ENCODE measurements around the gene ERBB4.
"Not testable (repeated sequence)": the region's sequence is repeated elsewhere in the genome, so short reads cannot be mapped to it uniquely, and the experiment has no call there.

Gene ERBB4

DNA sequence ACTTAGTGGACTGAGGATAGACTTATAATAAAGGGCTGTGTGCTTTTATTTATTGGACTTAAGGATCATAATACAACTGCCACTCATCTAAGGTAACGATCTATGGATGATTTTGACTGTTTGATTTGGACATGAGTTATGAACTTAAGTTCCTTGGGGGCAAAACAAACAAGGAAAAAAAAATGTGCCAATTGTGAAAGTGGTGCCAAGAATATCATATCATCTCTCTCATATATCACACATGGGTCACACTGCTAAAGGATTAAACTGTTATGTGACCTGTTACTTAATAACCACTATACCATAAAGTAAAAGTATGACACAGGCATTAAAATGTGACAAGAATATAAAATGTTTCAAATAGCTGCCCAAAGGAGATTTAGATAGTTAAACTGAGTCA is 886.3 kb downstream of the ERBB4 start:
- no peak for DNase-seq (ENCODE audit: low read depth in 4 of 4, low spot score in 1 of 4)

DNA sequence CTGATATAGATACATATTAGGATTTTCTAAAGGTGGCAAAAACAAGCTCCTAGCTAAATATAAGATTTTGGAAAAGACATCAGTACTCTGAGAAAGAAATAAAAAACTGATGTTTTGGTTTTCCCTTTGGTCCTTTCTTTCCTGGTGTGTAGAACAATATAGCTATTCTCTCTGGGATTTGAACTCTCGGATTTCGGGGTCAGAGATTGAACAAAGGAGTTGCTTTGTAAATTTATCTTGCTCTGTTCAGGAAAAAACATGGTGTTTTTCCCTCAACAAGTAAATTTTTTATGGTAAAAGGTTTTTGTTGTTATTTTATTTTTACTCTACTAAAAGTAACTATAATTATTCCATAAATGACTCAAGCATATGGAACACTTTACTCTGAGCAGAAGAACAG is 889.3 kb downstream of the ERBB4 start:
- no peak for DNase-seq (ENCODE audit: low read depth in 4 of 4, low spot score in 1 of 4)

DNA sequence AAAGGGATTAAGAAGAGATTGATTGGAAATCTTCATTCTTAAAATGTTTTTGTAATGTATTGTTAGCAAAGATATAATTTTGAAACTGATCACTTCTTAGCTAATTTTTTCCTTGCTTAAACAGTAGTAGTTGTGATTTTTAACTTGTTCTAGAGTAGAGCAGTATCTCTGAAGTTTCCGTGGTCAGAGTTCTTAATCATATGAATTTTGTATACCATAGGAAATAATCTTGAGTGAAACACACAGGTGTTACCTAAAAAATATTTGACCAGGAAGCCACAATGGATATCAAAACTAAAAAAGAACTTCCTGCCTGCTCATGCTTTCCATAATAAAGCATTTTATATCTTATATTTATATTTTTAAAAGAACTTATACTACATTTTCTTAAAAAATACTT is 907.1 kb downstream of the ERBB4 start:
- DNase-seq (ENCODE audit: low read depth in 4 of 4, low spot score in 1 of 4) = no peak

DNA sequence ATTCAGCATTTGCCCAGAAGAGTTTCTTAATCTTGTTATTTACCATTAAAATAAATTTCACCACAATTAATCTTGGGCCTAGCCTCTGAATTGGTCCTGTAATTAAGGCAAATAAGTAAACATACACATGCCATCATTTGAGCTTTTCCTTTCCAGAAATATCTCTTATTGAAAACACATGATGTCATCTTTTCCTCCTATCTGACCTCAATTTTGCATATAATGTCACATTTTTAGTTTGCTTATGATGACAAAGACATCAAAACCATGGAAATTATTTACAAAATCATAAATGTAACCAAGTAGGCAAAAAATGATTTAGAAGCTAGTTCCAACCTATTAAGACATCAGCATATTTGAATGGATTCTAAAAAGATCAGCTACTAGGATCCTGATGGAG is 915.5 kb downstream of the ERBB4 start:
- DNase-seq (ENCODE audit: low read depth in 4 of 4, low spot score in 1 of 4) = no peak

DNA sequence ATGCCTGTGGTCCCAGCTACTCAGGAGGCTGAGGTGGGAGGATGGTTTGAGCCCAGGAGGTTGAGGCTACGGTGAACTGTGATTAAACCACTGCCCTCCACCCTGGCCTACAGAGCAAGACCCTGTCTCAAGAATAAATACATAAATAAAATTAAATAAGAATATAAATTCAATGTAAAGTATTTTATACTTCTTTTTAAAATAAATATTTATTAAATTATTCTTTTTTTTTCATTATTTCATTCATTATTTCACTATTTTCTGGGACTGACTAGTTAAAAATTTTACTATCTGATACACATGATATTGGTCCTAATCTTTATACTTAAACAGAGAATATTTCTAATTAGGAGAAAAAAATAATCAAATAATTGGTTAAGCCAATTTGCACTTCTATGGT is 917.6 kb downstream of the ERBB4 start:
- no peak for DNase-seq (ENCODE audit: low read depth in 4 of 4, low spot score in 1 of 4)

DNA sequence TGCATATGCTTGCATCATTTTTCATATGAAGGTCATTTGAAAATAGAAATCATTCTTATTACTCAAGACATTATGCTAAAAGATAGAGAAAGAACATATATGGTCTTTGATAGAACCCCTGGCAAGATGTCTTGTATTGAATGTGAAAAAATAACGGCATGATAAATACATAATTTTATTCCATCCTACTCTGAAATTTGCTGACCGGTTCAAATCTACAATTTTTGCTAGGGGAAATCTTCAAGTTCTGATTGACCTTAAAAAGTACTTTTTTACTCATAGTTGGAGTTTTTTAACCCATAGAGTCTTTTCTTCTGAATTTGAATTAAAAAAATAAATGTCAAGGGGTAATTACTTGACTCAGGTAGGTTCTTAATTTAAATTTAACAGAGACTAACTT is 920.8 kb downstream of the ERBB4 start:
- DNase-seq (ENCODE audit: low read depth in 4 of 4, low spot score in 1 of 4) = no peak

DNA sequence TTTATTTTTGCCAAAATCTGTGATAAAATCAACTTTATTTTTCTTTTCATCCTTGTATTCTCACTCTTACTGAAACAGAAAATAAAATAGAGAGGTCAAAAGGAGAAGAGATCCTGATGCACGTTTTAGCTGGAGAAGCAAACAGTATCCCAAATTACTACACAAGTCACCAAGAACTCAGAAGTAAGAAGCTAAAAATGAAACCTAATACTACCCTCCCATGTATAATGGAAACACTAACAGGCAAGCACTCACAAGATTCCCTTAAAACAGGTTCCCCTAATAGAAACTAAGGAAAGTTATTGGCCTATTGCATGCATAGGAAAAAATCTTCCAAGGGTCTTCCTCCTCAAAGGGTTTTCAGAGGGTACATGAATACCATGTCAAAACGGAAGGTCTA is 927.0 kb downstream of the ERBB4 start:
- DNase-seq (ENCODE audit: low read depth in 4 of 4, low spot score in 1 of 4) = no peak

DNA sequence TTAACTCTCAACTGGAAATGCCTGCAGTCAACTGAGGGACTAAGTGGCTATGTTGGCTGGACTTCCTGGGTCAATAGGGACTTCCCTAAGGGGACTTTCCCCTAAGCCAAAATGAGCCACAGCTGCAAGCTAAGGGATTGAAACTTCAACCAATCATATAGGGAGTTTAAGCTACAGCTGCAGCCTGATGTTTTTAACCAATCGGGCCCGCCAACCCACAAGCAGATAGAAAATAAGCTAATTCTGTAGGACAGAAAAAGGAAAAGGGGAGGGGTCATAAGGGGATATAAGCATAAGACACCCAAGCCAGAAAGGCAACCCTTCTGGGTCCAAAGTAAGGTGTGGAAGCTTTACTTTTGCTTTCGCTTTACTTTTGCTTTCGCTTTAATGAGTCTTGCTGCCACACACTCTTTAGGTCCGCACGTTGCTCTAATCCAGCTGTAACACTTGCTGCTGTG is 927.5 kb downstream of the ERBB4 start:
- DNase-seq (ENCODE audit: low read depth in 4 of 4, low spot score in 1 of 4) = no peak

DNA sequence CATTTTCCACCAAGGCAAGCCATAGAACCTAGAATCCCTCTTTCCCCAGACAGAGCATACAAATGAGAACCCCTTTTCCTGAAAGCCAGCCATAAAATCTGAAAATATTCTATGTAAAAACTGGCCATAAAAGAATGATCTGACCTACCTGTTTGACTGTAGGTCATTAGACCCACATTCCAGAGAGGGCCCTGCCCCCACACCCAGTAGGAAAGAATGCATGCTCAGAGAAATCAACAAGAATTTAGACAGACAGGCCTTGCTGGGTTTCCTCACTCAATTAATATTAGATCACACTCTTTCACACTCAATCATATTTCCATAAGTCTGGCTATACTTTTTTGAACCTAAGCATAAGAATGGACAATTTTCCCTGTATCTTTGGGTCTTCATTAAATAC is 929.5 kb downstream of the ERBB4 start:
- DNase-seq (ENCODE audit: low read depth in 4 of 4, low spot score in 1 of 4) = no peak

DNA sequence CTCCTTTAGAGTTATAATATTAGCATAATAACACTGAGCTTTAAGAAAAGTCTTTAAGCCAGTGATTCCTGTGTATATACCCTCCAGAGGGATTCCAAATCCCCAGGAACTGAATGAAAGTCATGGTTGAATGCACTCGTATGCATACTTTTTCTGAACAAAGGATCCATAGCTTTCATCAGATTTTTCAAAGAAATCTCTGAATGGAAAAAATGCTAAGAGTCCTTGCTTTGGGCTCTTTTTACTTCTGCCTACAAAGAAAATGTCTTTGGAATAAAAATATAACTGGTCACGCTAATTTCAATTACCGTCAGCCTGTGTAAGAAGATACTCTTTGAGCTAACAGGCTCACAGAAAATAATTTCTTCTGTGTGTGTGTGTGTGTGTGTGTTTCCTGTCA is 939.5 kb downstream of the ERBB4 start:
- DNase-seq (ENCODE audit: low read depth in 4 of 4, low spot score in 1 of 4) = no peak

DNA sequence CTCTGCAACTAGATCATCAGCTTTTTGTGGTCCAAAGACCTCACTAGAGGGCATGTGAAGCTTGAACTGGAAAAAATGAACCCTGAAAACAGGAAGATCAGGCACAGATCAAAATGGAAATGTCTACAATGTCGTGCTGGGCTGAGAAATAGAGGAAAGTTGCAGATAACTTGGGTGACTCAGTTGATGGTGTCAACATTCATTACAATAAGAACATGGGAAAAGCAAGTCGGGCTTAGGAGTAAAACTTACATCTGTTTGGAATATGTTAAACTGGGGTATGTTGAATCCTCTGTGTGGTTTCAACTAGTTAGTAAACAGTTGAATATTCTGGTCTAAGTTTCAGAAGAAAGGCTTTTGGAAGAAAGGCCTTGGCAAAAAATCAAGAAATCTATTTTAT is 940.4 kb downstream of the ERBB4 start:
- DNase-seq (ENCODE audit: low read depth in 4 of 4, low spot score in 1 of 4) = no peak

DNA sequence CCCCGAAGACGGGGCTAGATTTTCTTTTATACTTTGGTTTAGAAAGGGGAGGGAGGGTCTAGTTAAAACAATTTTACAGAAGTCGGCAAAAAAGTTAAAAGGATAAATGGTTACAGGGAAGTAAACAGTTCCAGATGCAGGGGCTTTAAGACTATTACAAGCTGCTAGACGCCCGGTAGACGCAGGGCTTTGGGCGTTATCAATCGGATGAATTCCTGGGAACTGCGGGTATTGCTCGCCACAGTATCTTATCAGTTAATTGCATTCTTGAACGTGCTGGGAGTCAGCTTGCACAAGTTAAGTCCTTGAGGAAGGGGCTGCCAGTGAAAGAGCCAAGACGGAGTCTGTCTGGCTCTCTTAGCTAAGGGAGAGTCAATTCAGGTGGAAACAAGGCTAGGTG is 946.6 kb downstream of the ERBB4 start:
- not testable (repeated sequence) for DNase-seq (ENCODE audit: low read depth in 4 of 4, low spot score in 1 of 4)

DNA sequence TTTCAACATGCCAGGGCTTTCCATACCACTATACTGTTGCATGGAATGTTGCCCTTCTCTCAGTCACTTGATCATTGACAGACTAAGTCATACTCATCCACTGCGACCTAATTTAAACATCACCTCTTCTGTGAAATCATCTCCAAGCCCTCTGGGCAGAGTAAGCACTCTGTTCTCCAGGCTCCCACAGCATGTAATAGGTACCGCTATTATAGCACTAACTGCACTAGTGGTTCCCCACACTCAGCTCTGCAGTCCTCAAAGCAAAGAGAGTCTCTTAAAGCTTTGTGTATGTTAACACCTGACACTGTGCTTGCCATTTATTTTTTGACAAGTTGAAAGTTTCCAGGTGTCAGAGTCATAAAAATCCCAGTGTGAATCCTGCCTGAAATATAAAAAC is 947.2 kb downstream of the ERBB4 start:
- DNase-seq (ENCODE audit: low read depth in 4 of 4, low spot score in 1 of 4) = no peak

DNA sequence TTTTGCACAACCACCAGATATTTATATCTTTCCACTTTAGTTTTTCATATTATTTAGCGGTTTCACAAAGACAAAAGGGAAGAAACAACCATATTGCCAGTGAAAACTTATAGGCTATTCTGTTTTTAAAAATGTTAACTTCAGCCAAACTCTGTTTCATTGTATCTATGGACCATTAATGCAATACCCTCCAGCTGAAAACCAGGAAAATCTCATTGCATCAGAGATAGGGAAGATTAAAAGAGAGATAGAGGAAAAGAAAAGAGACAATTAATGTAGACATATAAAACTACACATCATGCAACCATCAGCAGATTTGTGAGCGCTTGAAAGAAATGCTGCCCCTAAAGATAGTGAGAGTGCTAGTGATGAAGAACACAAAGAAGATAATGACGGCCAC is 970.2 kb downstream of the ERBB4 start:
- no peak for DNase-seq (ENCODE audit: low read depth in 4 of 4, low spot score in 1 of 4)

DNA sequence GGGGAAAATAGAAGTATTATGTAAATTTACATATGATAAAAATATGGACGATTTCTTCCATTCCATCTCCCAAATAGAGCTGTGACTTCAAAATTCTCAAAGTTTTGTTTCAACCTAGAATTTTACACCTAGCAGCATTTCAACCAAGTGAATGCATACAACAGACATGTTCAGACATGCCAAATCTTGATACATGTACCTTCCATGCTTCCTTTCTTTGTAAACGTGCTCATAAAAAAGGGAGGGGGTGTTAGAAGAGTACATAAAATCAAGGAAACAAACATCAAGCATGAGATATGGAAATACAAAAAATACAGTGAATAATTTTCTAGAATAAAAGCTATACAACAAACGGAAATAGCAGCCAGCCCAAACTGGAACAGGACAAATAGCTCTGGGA is 974.2 kb downstream of the ERBB4 start:
- no peak for DNase-seq (ENCODE audit: low read depth in 4 of 4, low spot score in 1 of 4)

DNA sequence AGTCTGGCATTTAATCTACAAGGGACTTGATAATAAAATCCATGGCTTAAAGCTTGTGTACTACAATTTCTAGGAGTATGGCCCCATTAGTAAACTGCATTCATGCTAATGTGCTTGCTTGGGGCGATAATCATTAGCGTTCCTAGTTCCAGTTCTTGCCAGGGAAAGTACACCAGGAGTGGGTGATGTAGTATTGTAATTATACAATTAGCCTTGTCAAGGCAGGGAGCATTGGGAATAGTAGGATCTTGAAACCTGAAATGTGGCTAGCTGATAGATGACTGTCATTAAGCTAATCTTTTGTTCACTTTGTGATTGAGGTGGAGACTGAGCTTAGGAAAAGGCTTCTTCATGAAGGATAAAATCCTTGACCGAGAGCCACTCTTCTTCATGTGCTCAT is 993.0 kb downstream of the ERBB4 start:
- DNase-seq (ENCODE audit: low read depth in 4 of 4, low spot score in 1 of 4) = no peak

DNA sequence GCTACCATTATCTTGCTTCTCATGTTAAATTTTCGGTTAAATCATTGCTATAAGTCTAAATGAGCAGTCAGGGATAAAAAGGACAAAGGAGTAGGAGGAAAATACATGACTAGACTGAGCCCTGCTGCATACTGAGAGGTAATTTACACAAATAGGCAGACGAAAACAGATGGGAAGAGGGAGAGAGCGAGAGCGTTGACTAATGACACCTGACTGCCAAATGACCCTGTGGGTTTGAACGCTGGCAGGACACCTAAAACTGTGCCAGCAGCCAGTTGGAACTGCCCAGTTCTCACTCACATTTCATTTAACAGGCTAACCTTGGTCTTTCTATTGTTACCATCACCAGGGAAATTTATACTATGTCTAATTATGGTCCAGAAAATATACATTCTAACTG is 1004.0 kb downstream of the ERBB4 start:
- DNase-seq (ENCODE audit: low read depth in 4 of 4, low spot score in 1 of 4) = no peak

DNA sequence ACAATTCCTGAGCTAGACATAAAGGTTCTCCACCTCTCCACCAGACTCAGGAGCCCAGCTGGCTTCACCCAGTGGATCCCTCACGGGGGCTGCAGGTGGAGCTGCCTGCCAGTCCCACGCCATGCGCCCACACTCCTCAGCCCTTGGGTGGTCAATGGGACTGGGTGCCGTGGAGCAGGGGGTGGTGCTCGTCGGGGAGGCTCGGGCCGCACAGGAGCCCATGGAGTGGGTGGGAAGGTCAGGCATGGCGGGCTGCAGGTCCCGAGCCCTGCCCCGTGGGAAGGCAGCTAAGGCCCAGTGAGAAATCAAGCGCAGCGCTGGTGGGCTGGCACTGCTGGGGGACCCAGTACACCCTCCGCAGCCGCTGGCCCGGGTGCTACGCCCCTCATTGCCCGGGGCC is 1014.4 kb downstream of the ERBB4 start:
- DNase-seq (ENCODE audit: low read depth in 4 of 4, low spot score in 1 of 4) = not testable (repeated sequence)

DNA sequence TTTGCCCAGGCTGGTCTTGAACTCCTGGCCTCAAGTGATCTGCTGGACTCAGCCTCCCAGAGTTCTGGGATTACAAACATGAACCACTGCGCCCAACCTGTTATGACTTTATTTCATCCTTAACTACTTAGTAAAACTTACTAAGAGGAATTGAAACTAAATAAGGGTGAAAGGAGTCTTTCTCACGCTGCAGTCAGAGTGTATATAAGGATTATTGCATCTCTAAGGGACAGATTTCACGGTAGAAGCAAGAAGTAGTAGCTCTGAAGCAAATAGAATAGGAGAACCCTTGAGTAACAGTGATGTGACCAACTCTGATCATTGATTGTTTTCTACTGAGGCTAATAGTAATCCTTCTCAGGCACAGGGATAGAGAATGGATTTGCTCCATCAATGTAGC is 1022.1 kb downstream of the ERBB4 start:
- no peak for DNase-seq (ENCODE audit: low read depth in 4 of 4, low spot score in 1 of 4)

DNA sequence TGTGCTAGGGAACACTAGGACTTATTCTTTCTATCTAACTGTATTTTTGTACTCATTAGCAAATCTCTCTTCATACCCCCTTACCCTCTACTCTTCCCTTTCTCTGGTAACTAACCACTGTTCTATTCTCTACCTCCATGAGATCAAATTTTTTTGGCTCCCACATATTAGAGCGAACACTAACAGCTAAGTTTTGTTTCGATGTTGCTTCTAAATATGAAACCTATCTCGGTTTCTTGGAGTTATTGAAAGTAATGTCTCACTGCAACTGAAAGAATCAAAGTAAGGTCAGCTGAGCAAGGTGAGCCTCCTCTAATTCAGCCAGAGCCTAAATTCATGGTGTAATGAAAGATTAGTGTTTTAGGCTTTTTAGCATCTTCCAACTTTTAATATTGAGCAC is 1024.6 kb downstream of the ERBB4 start:
- no peak for DNase-seq (ENCODE audit: low read depth in 4 of 4, low spot score in 1 of 4)

DNA sequence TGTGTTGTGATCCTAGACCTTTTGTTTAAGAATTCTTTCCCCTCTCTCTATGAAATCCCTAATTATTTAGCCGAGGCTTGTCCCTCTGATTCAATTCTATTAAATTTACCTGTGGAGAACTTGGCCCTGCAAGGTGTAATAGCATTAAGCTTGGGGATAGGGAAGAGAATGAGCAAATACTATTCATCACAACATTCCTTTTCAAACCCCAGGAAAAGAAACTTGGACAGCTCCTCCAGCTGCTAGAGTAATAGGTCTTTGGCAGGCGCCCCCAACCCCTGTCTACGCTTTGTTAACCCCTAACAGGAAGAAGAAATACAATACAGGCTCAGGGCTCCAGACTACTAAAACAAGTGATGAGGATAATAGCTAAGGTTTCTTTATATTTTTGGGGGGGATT is 1025.2 kb downstream of the ERBB4 start:
- DNase-seq (ENCODE audit: low read depth in 4 of 4, low spot score in 1 of 4) = no peak

DNA sequence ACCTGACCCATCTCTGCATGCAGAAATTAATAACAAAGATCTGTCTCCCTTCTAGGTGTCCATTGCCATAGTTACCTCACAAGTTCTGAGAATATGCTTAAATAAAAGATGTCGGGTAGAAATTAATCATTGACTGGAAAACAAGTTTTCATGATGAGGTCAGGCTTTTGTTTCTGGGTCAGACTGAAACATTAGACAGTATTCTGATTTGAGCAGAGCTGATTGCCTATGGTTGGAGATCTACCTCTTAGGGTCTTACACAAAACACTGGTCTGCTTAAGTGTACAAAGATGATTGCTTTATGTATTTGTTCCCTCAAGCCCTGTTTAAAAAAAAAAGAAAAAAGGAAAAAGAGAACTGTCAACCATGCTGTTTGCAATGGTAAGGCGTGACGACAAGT is 1025.8 kb downstream of the ERBB4 start:
- DNase-seq (ENCODE audit: low read depth in 4 of 4, low spot score in 1 of 4) = no peak

DNA sequence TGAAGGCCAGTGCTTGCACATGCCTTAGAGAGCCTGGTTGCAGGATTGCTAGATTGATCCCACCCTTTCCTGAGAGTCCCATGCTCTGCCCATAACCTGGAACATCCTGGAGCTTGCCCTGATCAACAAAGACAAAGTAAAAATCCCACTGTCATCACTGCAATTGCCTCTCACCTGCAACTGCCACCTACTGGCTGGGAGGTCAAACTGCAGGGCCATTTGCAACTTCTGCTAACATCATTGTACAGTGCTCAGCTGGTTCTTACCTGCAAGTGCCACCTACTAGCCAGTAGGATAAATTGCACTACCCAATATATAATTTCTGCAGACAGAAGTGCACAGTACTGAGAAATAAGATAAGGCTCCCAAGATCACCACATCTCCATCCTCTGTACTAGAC is 1034.7 kb downstream of the ERBB4 start:
- no peak for DNase-seq (ENCODE audit: low read depth in 4 of 4, low spot score in 1 of 4)

DNA sequence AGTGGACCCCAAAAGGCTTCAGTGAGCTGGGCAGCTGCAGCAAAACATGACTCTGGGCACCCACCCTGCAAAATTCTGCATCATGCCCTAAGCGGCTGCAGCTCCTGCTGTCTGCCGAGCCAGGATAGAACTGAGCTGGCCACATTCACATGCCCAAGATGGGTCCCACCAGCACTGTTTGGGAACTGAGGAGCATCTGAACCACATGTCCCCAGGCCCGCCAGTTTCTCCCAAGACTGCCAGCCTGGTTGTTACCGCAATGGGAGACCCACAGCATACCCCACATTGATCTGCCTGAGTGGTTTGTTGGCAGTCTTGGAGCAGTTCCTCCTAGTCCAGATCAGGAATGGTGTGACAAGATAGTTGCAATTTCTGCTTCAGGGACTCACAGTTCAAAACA is 1035.4 kb downstream of the ERBB4 start:
- no peak for DNase-seq (ENCODE audit: low read depth in 4 of 4, low spot score in 1 of 4)
